ENCODE data around the gene EMP2. TPM values are rescaled to one million over a fixed set of nuclear protein-coding genes. Genes with fewer than 3 reads are reported as not detected.

The EMP2 gene
- total RNA-seq, 2 experiments from 2014 or later: not detected

GRCh38 chr16:10583269-10583668, 2.9 kb upstream of the EMP2 start:
- Histone ChIP-seq H3K4me1 (ENCODE audit: insufficient read depth, low read length) (no peaks in the 10 kb centered on the region), H3K27ac (ENCODE audit: low read depth in 1 of 2, low read length in 2 of 2) (no peak overlapping the region), H3K4me3 (ENCODE audit: low read length) (no peak overlapping the region), H3K9me3 (ENCODE audit: control insufficient read depth in 1 of 2, insufficient read depth in 1 of 2, low read length in 2 of 2) (no peaks in the 10 kb centered on the region), H3K36me3 (ENCODE audit: insufficient read depth, low read length) (no peaks in the 10 kb centered on the region), H3K27me3 (ENCODE audit: control insufficient read depth in 1 of 2, insufficient read depth in 2 of 2, low read length in 2 of 2) (peaks cover 26 to 47% of the 10 kb centered on the region in 2 experiments)
- Mint-ChIP-seq H3K36me3 (ENCODE audit: low read depth) (no peaks in the 10 kb centered on the region), H3K27me3 (peaks cover 69% of the 10 kb centered on the region), H3K27ac (no peak overlapping the region), H3K4me1 (ENCODE audit: low read depth) (no peaks in the 10 kb centered on the region), H3K9me3 (no peaks in the 10 kb centered on the region), H3K4me3 (no peak overlapping the region)
- no peak for ATAC-seq (ENCODE audit: poor library complexity)
- DNase-seq: no peak
- no peak for TF ChIP-seq CTCF (IDR thresholded peaks at IDR 0.05)
- ChIA-PET CTCF (no interaction called here), POLR2A (no interaction called here)
- intact Hi-C loops (cut with DNase I, micrococcal nuclease): no loop called here

GRCh38 chr16:10581507-10581906, 1.1 kb upstream of the EMP2 start:
- Histone ChIP-seq H3K4me1 (ENCODE audit: insufficient read depth, low read length) (no peaks in the 10 kb centered on the region), H3K36me3 (ENCODE audit: insufficient read depth, low read length) (no peaks in the 10 kb centered on the region), H3K27ac (ENCODE audit: low read depth in 1 of 2, low read length in 2 of 2) (no peak overlapping the region), H3K27me3 (ENCODE audit: control insufficient read depth in 1 of 2, insufficient read depth in 2 of 2, low read length in 2 of 2) (peaks cover 24 to 51% of the 10 kb centered on the region in 2 experiments), H3K4me3 (ENCODE audit: low read length) (no peak overlapping the region), H3K9me3 (ENCODE audit: control insufficient read depth in 1 of 2, insufficient read depth in 1 of 2, low read length in 2 of 2) (no peaks in the 10 kb centered on the region)
- H3K4me3 Mint-ChIP-seq: no peak overlapping the region
- no peak for TF ChIP-seq CTCF (IDR thresholded peaks at IDR 0.05)
- H3K27ac Mint-ChIP-seq: no peak overlapping the region
- no peak for DNase-seq
- H3K27me3 Mint-ChIP-seq: peaks cover 70% of the 10 kb centered on the region
- POLR2A ChIA-PET: no interaction called here
- no peaks in the 10 kb centered on the region for H3K36me3 Mint-ChIP-seq (ENCODE audit: low read depth)
- CTCF ChIA-PET: no interaction called here
- no peaks in the 10 kb centered on the region for H3K9me3 Mint-ChIP-seq
- H3K4me1 Mint-ChIP-seq (ENCODE audit: low read depth): no peaks in the 10 kb centered on the region
- intact Hi-C loops (cut with DNase I, micrococcal nuclease): no loop called here
- no peak for ATAC-seq (ENCODE audit: poor library complexity)

- no peaks in the 10 kb centered on the region for H3K4me1 Mint-ChIP-seq (ENCODE audit: low read depth)
- ATAC-seq (ENCODE audit: poor library complexity): no peak
- intact Hi-C loops (cut with DNase I, micrococcal nuclease): no loop called here
- H3K36me3 Mint-ChIP-seq (ENCODE audit: low read depth): no peaks in the 10 kb centered on the region
- Histone ChIP-seq H3K36me3 (ENCODE audit: insufficient read depth, low read length) (no peaks in the 10 kb centered on the region), H3K27me3 (ENCODE audit: control insufficient read depth in 1 of 2, insufficient read depth in 2 of 2, low read length in 2 of 2) (peaks cover 24 to 51% of the 10 kb centered on the region in 2 experiments), H3K4me3 (ENCODE audit: low read length) (no peak overlapping the region), H3K4me1 (ENCODE audit: insufficient read depth, low read length) (no peaks in the 10 kb centered on the region), H3K9me3 (ENCODE audit: control insufficient read depth in 1 of 2, insufficient read depth in 1 of 2, low read length in 2 of 2) (no peaks in the 10 kb centered on the region), H3K27ac (ENCODE audit: low read depth in 1 of 2, low read length in 2 of 2) (no peak overlapping the region)
- CTCF ChIA-PET: no interaction called here
- POLR2A ChIA-PET: no interaction called here
- H3K27me3 Mint-ChIP-seq: peaks cover 68% of the 10 kb centered on the region
- TF ChIP-seq CTCF (IDR thresholded peaks at IDR 0.05): no peak
- no peak for DNase-seq
- no peak overlapping the region for H3K4me3 Mint-ChIP-seq
- H3K9me3 Mint-ChIP-seq: no peaks in the 10 kb centered on the region
- no peak overlapping the region for H3K27ac Mint-ChIP-seq
Measured at GRCh38 chr16:10580883-10581247, 467 bp upstream of the EMP2 start.
